DMS53 (cell line): ENCODE results near the gene NDFIP1.

Experiments used
- DNase-seq: peaks from one replicate; lab custom pipeline; 2025; lab: John Stamatoyannopoulos, UW

Gene NDFIP1

GRCh38 chr5:142189813-142190212, 81.2 kb downstream of the NDFIP1 start:
- DNase-seq = no peak

DNA sequence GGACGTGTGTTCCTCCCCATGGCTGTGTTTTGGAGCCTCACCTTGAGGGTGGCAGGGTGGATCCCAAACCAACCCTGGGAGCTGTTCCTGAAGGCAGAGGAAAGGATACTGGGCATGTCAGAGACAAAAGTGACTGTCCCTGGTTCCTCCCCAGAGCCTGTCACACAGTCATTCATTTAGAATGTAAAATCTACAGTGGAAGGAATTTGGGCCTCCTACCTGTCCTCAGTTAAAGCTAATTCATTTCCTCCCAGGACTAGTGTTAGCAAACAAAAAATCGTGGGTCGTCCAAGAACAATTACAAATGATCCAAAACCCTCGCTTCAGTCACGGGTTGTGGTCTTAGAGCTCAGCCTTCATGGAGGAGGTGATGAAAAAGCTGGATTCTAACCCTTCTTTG, 83.2 kb downstream of the NDFIP1 start:
- DNase-seq = no peak

DNA sequence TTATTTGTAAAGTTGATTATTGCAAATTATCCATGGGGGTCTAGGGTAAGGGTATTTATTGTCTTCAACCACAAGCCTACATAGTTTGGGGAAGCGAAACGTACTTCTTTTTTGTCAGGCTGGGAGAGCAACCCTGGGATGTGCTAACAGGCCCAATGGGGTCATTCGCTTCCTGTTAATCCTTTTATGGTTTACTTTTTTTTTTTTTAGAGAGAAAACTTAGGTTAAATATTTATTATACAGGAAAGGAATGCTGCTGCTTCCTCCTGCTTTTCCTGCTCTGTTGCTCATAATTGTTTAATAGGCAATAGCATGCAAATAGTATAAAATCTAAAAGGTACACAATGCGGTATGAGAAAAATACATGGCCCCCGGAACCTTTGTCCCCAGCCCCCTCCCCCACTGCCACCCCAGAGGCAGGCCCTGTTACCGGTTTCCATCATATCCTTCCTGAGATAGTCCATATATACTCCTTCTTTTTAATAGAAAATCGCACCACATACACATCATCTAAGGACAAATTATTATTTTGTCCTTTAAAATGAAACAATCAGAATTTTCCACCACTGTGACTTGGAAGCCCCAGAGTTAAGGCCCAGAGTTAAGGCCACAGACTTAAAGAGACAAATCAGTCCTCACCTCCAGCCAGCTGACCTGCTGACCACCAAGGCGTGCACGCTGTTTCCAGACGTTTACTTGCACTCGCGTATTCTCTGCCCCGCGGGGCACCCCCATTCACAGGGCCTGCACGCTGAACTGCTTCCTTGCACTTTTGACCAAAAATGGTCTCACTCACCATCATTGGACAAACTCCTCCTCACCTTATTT, 83.9 kb downstream of the NDFIP1 start:
- DNase-seq = no peak

DNA sequence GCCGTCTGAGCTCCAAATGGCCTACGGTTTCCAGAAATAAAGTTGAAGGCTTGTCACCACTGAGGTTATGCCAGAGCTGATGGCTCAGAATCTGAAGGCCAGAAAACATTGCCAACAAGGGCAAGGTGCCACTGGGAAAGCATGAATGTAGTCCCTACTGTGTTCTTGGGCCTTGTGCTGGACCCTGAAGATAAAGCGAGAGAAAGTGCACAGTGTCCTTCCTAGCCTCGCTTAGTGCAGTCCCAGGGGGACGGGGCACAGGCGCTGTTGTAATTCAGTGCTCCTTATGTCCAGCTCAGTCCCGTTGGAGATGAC, 84.5 kb downstream of the NDFIP1 start:
- DNase-seq = no peak

GRCh38 chr5:142197098-142197497, 88.5 kb downstream of the NDFIP1 start:
- no peak for DNase-seq

- no peak for DNase-seq
Measured at GRCh38 chr5:142197781-142198180, 89.2 kb downstream of the NDFIP1 start.

GRCh38 chr5:142199388-142199787, 90.8 kb downstream of the NDFIP1 start:
- no peak for DNase-seq

DNA sequence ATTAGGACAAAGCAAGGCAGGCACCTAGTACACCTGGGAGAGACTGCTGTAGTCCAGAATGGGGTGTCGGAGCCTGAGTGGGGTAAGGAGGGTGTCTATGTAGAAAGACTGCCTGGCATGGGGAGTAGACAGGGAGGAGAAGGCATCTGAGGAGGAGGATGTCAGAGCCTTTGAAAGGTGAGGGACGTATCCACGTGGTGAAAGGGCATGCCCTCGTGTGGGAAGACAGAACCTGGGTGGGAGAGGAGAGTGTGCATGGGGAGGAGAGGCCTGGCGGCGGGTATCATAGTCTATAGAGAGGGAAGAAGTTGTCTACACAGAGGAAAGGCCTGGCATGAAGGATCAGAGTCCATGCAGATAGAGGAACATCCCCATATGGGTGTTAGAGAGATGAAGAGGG, 91.8 kb downstream of the NDFIP1 start:
- DNase-seq = no peak

DNA sequence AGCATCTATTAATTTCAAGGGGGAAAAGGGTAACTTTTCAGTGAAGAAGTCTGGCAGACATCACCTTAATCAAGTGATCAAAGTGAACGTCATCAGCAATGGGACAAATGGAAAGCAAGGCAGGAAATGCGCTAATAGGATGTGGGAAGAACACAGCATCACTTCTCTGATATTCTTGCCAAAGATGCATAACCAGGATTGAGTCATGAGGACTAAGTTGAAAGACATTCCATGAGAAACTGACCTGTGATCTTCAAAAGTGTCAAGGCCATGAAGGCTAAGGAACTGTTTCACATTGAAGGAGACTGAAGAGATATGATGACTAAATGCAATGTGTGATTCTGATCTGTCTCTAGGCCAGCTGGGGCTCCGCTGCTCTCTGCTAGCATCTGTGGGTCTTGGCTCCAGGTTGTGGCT, 92.9 kb downstream of the NDFIP1 start:
- DNase-seq = no peak

DNA sequence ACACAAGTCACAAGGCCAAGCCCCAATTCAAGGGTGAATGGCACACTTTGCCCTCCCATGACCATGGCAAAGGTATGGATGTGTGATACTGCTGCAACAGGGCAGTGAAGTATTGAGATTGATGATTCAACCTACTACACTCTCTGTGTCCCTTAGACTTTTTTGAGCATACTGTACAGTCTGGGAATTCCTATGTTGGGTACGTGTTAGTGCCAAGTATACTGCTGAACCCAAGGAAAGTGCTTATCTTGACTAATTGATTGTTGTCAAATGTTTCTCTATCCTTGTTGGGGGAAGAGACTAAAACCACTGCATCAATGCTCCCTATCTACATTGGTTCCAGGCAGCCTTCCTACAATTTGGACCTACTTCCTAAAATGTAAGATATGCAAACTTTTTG, 93.7 kb downstream of the NDFIP1 start:
- no peak for DNase-seq
